Stimulated activated CD4-positive, alpha-beta T cell treated with anti-CD3 and anti-CD28 coated beads, Interleukin-2, amount 100 ng/mL, for 48 hours (primary cell): ENCODE results near the gene AP1G2.

Experiments
- DNase-seq, 2 donors: peaks; one replicate each; pipeline ENCODE4 v3.0.0-alpha.2; 2020

Gene AP1G2

GRCh38 chr14:23556700-23557440 lies 10.7 kb downstream of the AP1G2 start:
- no peak for DNase-seq

- peak; percentile 84 to 87 for DNase-seq
Observed at GRCh38 chr14:23555882-23556699, 11.5 kb downstream of the AP1G2 start, which contains the start of gene THTPA. Gene THTPA, plus strand, starts transcription at chr14:23556271. Its CDS starts 487 bp downstream, at chr14:23556758.

GRCh38 chr14:23555533-23555881 lies 12.1 kb downstream of the AP1G2 start:
- no peak for DNase-seq

GRCh38 chr14:23551266-23552028 lies 16.1 kb downstream of the AP1G2 start, which contains the start of gene ZFHX2:
Gene ZFHX2, minus strand, starts transcription at chr14:23551765. Its CDS starts 16,440 bp downstream, at chr14:23535325.
- peak; percentile 77 for DNase-seq

GRCh38 chr14:23550812-23551265 lies 16.8 kb downstream of the AP1G2 start:
- DNase-seq: no peak

- no peak for DNase-seq
Observed at GRCh38 chr14:23550131-23550811, 17.3 kb downstream of the AP1G2 start.

GRCh38 chr14:23548351-23549318 lies 19.0 kb downstream of the AP1G2 start:
- DNase-seq: no peak

- DNase-seq: no peak
Observed at GRCh38 chr14:23547924-23548323, 19.7 kb downstream of the AP1G2 start.

- no peak for DNase-seq
Observed at GRCh38 chr14:23546450-23547035, 21.0 kb downstream of the AP1G2 start.

GRCh38 chr14:23545740-23546365 lies 21.7 kb downstream of the AP1G2 start:
- no peak for DNase-seq

- no peak for DNase-seq
Observed at GRCh38 chr14:23544511-23545447, 22.8 kb downstream of the AP1G2 start.

GRCh38 chr14:23543403-23543802 lies 24.2 kb downstream of the AP1G2 start:
- DNase-seq: no peak

- DNase-seq: no peak
Observed at GRCh38 chr14:23542261-23542660, 25.3 kb downstream of the AP1G2 start.

GRCh38 chr14:23540141-23540469 lies 27.5 kb downstream of the AP1G2 start:
- DNase-seq: no peak

GRCh38 chr14:23539248-23540140 lies 28.1 kb downstream of the AP1G2 start:
- DNase-seq: no peak

GRCh38 chr14:23538785-23539184 lies 28.8 kb downstream of the AP1G2 start:
- no peak for DNase-seq

- DNase-seq: no peak
Observed at GRCh38 chr14:23538050-23538718, 29.4 kb downstream of the AP1G2 start.
